Omental fat pad (tissue), 4 donors: ENCODE data around the gene WDR70. TPM values are rescaled to one million over a fixed set of nuclear protein-coding genes. Genes with fewer than 3 reads are reported as not detected.

Experiments used
- ATAC-seq: fragments of 150-250 bp; one replicate; pipeline ENCODE4 v1.9.1; 2016; ENCODE audit warnings: mild to moderate bottlenecking, moderate library complexity; ENCODE audit not compliant: low FRiP score
- DNase-seq: peaks from one replicate; pipeline ENCODE4 v3.0.0-alpha.2; 2019; ENCODE audit warnings: low spot score
- total RNA-seq, 4 donors: library from RNA; depleted of rRNA; stranded (reverse); fragments of >200 nt; gene quantifications; one replicate each; pipeline ENCODE4 v1.1.0, GENCODE V29; 2016
- TF ChIP-seq, protein P1 (sequence below), 3 donors: fragments of 450-650 bp; IDR thresholded peaks; one replicate each; pipeline ENCODE4 v1.5.1; 2016 to 2017; ENCODE audit warnings: antibody characterized with exemption in 3 of 3, mild to moderate bottlenecking in 3 of 3, moderate library complexity in 2 of 3

WDR70 gene
- total RNA-seq, 4 donors from 2014 or later: 17.4 to 37.7 (median 24.0) TPM

DNA sequence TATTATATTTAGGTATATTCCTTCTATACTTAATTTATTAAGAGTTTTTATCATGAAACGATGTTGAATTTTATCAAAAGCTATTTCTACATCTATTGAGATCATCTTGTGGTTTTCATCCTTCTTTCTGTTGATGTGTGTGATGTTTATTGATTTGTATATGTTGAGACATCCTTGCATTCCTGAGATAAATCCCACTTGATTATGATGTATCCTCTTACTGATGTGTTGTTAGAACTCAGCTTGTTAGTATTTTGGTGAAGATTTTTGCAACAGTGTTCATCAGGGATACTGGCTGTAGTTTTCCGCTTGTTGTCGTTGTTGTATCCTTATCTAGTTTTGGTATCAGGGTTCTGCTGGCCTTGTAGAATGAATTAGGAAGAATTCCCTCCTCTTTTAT, 247.1 kb downstream of the WDR70 start:
- no peak for ATAC-seq
- TF ChIP-seq, protein P1, sequence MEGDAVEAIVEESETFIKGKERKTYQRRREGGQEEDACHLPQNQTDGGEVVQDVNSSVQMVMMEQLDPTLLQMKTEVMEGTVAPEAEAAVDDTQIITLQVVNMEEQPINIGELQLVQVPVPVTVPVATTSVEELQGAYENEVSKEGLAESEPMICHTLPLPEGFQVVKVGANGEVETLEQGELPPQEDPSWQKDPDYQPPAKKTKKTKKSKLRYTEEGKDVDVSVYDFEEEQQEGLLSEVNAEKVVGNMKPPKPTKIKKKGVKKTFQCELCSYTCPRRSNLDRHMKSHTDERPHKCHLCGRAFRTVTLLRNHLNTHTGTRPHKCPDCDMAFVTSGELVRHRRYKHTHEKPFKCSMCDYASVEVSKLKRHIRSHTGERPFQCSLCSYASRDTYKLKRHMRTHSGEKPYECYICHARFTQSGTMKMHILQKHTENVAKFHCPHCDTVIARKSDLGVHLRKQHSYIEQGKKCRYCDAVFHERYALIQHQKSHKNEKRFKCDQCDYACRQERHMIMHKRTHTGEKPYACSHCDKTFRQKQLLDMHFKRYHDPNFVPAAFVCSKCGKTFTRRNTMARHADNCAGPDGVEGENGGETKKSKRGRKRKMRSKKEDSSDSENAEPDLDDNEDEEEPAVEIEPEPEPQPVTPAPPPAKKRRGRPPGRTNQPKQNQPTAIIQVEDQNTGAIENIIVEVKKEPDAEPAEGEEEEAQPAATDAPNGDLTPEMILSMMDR (IDR thresholded peaks at IDR 0.05): no peak
- no peak for DNase-seq

DNA sequence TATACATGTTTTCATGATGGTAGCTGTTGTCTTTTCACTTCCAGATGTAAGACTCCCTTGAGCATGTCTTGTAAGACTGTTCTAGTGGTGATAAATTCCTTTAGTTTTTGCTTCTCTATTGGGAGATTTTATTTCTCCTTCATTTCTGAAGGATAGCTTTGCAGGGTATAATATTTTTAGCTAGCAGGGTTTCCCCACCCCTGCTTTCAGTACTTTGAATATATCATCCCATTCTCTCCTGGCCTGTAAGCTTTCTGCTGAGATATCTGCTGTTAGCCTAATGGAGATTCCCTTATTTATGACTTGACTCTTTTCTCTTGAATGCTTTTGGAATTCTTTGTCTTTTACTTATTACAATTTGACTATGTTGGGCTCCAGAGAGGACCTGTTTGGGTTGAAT, 249.8 kb downstream of the WDR70 start:
- TF ChIP-seq, protein P1 (IDR thresholded peaks at IDR 0.05): no peak
- ATAC-seq (no peak), DNase-seq (no peak)

DNA sequence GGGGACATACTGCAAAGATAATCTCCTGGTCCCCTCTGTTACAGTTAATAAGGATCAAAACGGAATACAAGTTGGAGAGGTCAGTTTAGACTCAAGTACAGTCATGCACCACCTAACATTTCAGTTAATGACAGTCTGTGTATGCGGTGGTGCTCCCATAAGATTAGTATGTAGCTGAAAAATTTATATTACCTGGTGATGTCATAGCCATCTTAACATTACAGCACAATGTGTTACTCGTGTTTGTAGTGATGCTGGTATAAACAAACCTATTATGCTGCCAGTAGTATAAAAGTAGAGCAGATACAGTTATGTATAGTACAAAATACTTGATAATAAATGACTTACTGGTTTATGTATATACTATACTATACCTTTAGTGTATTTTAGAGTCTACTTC, 252.8 kb downstream of the WDR70 start:
- DNase-seq: no peak

GRCh38 chr5:37637165-37637845, 258.2 kb downstream of the WDR70 start:
- DNase-seq (no peak), ATAC-seq (no peak)
- TF ChIP-seq, protein P1 (IDR thresholded peaks at IDR 0.05): no peak

More for the DNA sequence above, 252.8 kb downstream of the WDR70 start:
- TF ChIP-seq, protein P1 (IDR thresholded peaks at IDR 0.05): no peak
- ATAC-seq: no peak

DNA sequence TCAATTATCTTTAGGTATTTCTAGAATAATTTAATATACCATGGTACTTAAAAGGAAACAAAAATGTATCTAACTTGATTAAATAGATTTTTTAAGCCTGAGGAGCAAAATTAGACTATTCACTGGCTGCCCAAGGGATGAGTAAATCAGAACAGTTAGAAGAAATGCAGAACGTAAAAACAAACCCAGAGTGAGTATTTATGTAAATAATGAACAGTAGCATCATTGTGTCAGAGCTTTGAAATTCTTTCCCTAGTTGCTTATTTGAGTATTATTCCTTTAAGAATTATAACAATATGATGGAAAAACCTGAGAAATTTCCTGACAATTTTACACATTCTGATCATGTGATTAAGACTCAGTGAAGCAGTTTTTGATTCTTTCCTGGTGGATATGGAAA, 259.8 kb downstream of the WDR70 start:
- TF ChIP-seq, protein P1 (IDR thresholded peaks at IDR 0.05): no peak
- ATAC-seq (no peak), DNase-seq (no peak)

GRCh38 chr5:37640088-37640487, 261.0 kb downstream of the WDR70 start:
- ATAC-seq: no peak
- no peak for DNase-seq
- TF ChIP-seq, protein P1 (IDR thresholded peaks at IDR 0.05): no peak

GRCh38 chr5:37641933-37642332, 262.8 kb downstream of the WDR70 start:
- DNase-seq: no peak
- TF ChIP-seq, protein P1 (IDR thresholded peaks at IDR 0.05): no peak
- ATAC-seq: no peak
